PFSK-1 (cell line): Measurements from ENCODE around the gene BRINP1.

ENCODE experiments used
- FOXP2 ChIP-seq: optimal IDR thresholded peaks from 2 replicates; pipeline ENCODE3; 2011; ENCODE audit warnings: borderline replicate concordance, control low read depth, inconsistent platforms; ENCODE audit not compliant: insufficient read depth; ENCODE audit errors: extremely low read length, extremely low read depth
- POLR2AphosphoS5 ChIP-seq: IDR thresholded peaks from 2 replicates; pipeline ENCODE4 v1.6.1; 2012; ENCODE audit warnings: low read depth, mild to moderate bottlenecking, control low read depth, low read length, moderate library complexity
- REST ChIP-seq, 2 experiments: IDR thresholded peaks; 2 replicates each; pipeline versions ENCODE4 v1.6.1 to v1.8.0; 2011 to 2012; ENCODE audit warnings: low read depth in 2 of 2, low read length in 2 of 2, control low read depth in 1 of 2, inconsistent platforms in 1 of 2, mild to moderate bottlenecking in 1 of 2, moderate library complexity in 1 of 2; ENCODE audit not compliant: insufficient read depth in 1 of 2
- SIN3A ChIP-seq: IDR thresholded peaks from 2 replicates; pipeline ENCODE4 v1.6.1; 2012; ENCODE audit warnings: mild to moderate bottlenecking, low read length, moderate library complexity, borderline replicate concordance; ENCODE audit not compliant: insufficient read depth
- TAF1 ChIP-seq: IDR thresholded peaks from 2 replicates; pipeline ENCODE4 v1.6.1; 2012; ENCODE audit warnings: low read length, control low read depth, borderline replicate concordance; ENCODE audit not compliant: insufficient read depth

- TF ChIP-seq SIN3A (no peak), POLR2AphosphoS5 (no peak), REST (IDR thresholded peaks at IDR 0.05; ENCODE audit: insufficient read depth in 1 of 2, low read depth in 2 of 2, low read length in 2 of 2) (no peak), TAF1 (no peak), FOXP2 (no peak)
Measured at GRCh38 chr9:119137479-119137878, 231.8 kb downstream of the BRINP1 start.
